ENCODE measurements around the gene LYRM4. TPM values are rescaled to one million over a fixed set of nuclear protein-coding genes. Genes with fewer than 3 reads are reported as not detected.

LYRM4 gene
- total and polyA plus RNA-seq, 2 experiments from 2014 or later: 51.0 to 62.0 TPM

- Histone ChIP-seq H3K4me3 (no peak overlapping the region), H3K4me1 (ENCODE audit: insufficient read depth) (peaks cover 17% of the 10 kb centered on the region), H3K9me2 (ENCODE audit: insufficient read depth) (no peaks in the 10 kb centered on the region), H3K4me2 (no peak overlapping the region), H3F3A (replicated peaks; ENCODE audit: low read depth) (no peaks in the 10 kb centered on the region), H4K20me1 (replicated peaks; ENCODE audit: insufficient read depth) (peaks cover 21% of the 10 kb centered on the region), H2AFZ (no peak overlapping the region), H3K79me2 (replicated peaks; ENCODE audit: insufficient read depth) (peaks cover 23% of the 10 kb centered on the region), H3K36me3 (ENCODE audit: insufficient read depth) (no peaks in the 10 kb centered on the region), H3K27ac (ENCODE audit: low read depth) (no peak overlapping the region), H3K27me3 (ENCODE audit: insufficient read depth) (no peaks in the 10 kb centered on the region)
- Mint-ChIP-seq H3K36me3 (ENCODE audit: low read depth) (no peaks in the 10 kb centered on the region), H3K9me3 (no peaks in the 10 kb centered on the region), H3K4me3 (no peak overlapping the region), H3K4me1 (peaks cover 30% of the 10 kb centered on the region), H3K27ac (no peak overlapping the region; the same call in 1 of the 2 replicates), H3K27me3 (ENCODE audit: insufficient read depth, low read depth, poor library complexity) (peaks cover 3% of the 10 kb centered on the region)
- TF ChIP-seq, protein P1, sequence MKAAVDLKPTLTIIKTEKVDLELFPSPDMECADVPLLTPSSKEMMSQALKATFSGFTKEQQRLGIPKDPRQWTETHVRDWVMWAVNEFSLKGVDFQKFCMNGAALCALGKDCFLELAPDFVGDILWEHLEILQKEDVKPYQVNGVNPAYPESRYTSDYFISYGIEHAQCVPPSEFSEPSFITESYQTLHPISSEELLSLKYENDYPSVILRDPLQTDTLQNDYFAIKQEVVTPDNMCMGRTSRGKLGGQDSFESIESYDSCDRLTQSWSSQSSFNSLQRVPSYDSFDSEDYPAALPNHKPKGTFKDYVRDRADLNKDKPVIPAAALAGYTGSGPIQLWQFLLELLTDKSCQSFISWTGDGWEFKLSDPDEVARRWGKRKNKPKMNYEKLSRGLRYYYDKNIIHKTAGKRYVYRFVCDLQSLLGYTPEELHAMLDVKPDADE (IDR thresholded peaks at IDR 0.05): no peak
- DNase-seq (ENCODE audit: low spot score): no peak
- no peak for ATAC-seq
Measured at GRCh38 chr6:5230081-5230480, 30.7 kb downstream of the LYRM4 start.

GRCh38 chr6:5229356-5229755, 31.4 kb downstream of the LYRM4 start:
- no peaks in the 10 kb centered on the region for H3F3A ChIP-seq (replicated peaks; ENCODE audit: low read depth)
- H3K36me3 Mint-ChIP-seq (ENCODE audit: low read depth): no peaks in the 10 kb centered on the region
- no peak overlapping the region for H2AFZ ChIP-seq
- H3K27ac ChIP-seq (ENCODE audit: low read depth): no peak overlapping the region
- peaks cover 3% of the 10 kb centered on the region for H3K27me3 Mint-ChIP-seq (ENCODE audit: insufficient read depth, low read depth, poor library complexity)
- no peak overlapping the region for H3K27ac Mint-ChIP-seq
- peaks cover 17% of the 10 kb centered on the region for H3K4me1 ChIP-seq (ENCODE audit: insufficient read depth)
- no peak overlapping the region for H3K4me3 ChIP-seq
- no peaks in the 10 kb centered on the region for H3K27me3 ChIP-seq (ENCODE audit: insufficient read depth)
- DNase-seq (ENCODE audit: low spot score) (no peak), ATAC-seq (no peak)
- H3K79me2 ChIP-seq (replicated peaks; ENCODE audit: insufficient read depth): peaks cover 23% of the 10 kb centered on the region
- H3K9me2 ChIP-seq (ENCODE audit: insufficient read depth): no peaks in the 10 kb centered on the region
- H3K36me3 ChIP-seq (ENCODE audit: insufficient read depth): no peaks in the 10 kb centered on the region
- no peak overlapping the region for H3K4me2 ChIP-seq
- no peak overlapping the region for H3K4me3 Mint-ChIP-seq
- H3K4me1 Mint-ChIP-seq: peaks cover 30% of the 10 kb centered on the region
- H3K9me3 Mint-ChIP-seq: no peaks in the 10 kb centered on the region
- H4K20me1 ChIP-seq (replicated peaks; ENCODE audit: insufficient read depth): peaks cover 19% of the 10 kb centered on the region
- TF ChIP-seq EZH2 (IDR thresholded peaks at IDR 0.05; ENCODE audit: low read depth, unreplicated experiment): no peak
- TF ChIP-seq CTCF (conservative IDR thresholded peaks at IDR 0.05; ENCODE audit: low read depth in 2 of 2): no peak
- no peak for TF ChIP-seq ZNF331 (CRISPR knock-in tag; IDR thresholded peaks at IDR 0.05; ENCODE audit: low read depth)
- TF ChIP-seq CREB1 (CRISPR knock-in tag; IDR thresholded peaks at IDR 0.05; ENCODE audit: low read depth): no peak
- no peak for TF ChIP-seq JUNB (IDR thresholded peaks at IDR 0.05; ENCODE audit: unreplicated experiment)
- no peak for TF ChIP-seq POLR2AphosphoS5 (IDR thresholded peaks at IDR 0.05; ENCODE audit: low read depth)
- TF ChIP-seq STAT1 (IDR thresholded peaks at IDR 0.05; ENCODE audit: unreplicated experiment): no peak
- no peak for TF ChIP-seq REST (IDR thresholded peaks at IDR 0.05; ENCODE audit: unreplicated experiment)
- TF ChIP-seq NANOG (IDR thresholded peaks at IDR 0.05; ENCODE audit: borderline replicate concordance): no peak
- no peak for TF ChIP-seq EZH2phosphoT487 (IDR thresholded peaks at IDR 0.05; ENCODE audit: unreplicated experiment)
